ENCODE data around the gene RTP3.

GRCh38 chr3:46482632-46483350, 15.0 kb upstream of the RTP3 start:
- no peak for TF ChIP-seq EZH2 (IDR thresholded peaks at IDR 0.05; ENCODE audit: insufficient read depth, poor library complexity, severe bottlenecking)
- TF ChIP-seq EZH2phosphoT487 (IDR thresholded peaks at IDR 0.05; ENCODE audit: insufficient read depth, low read depth), result peak; percentile 74; the same call in 1 of the 2 replicates

Data from GM23248 (cell line).